Activated CD8-positive, alpha-beta T cell treated with anti-CD3 and anti-CD28 coated beads for 36 hours (primary cell): Measurements from ENCODE around the gene REN. TPM values are rescaled to one million over a fixed set of nuclear protein-coding genes. Genes with fewer than 3 reads are reported as not detected.
A peak's percentile ranks its signal among the peaks of the same experiment; 100 is the strongest.

Experiments used
- ATAC-seq: fragments of 200-7000 bp; cut with Tn5 transposase; one replicate; pipeline ENCODE4 v1.10.0; 2021; ENCODE audit warnings: mild to moderate bottlenecking, moderate library complexity
- CTCF ChIA-PET: fragments of 350-600 bp; sonication (Branson Sonifier 250); formaldehyde crosslinking; loops from one replicate; lab custom pipeline; 2021; ENCODE audit warnings: antibody characterized with exemption; lab: Charles Lee
- POLR2A ChIA-PET: fragments of 350-600 bp; sonication (Branson Sonifier 250); formaldehyde crosslinking; loops from one replicate; lab custom pipeline; 2021; ENCODE audit warnings: antibody characterized with exemption; lab: Charles Lee
- DNase-seq: peaks from one replicate; pipeline ENCODE4 v3.0.0-alpha.2; 2020
- H3K27ac Mint-ChIP-seq: one replicate; pipeline ENCODE4 v1.8.0; 2021; ENCODE audit warnings: mild to moderate bottlenecking, mixed read lengths
- H3K27me3 Mint-ChIP-seq: one replicate; pipeline ENCODE4 v1.8.0; 2021; ENCODE audit warnings: mixed read lengths
- H3K36me3 Mint-ChIP-seq: one replicate; pipeline ENCODE4 v1.8.0; 2021; ENCODE audit warnings: low read depth, mixed read lengths
- H3K4me1 Mint-ChIP-seq: one replicate; pipeline ENCODE4 v1.8.0; 2021; ENCODE audit warnings: low read depth, mixed read lengths
- H3K4me3 Mint-ChIP-seq: one replicate; pipeline ENCODE4 v1.8.0; 2021; ENCODE audit warnings: mild to moderate bottlenecking, moderate library complexity, mixed read lengths
- H3K9me3 Mint-ChIP-seq: one replicate; pipeline ENCODE4 v1.8.0; 2021; ENCODE audit warnings: mixed read lengths
- CTCF ChIP-seq: fragments of 200-600 bp; IDR thresholded peaks from one replicate; pipeline ENCODE4 v1.8.0; 2022; ENCODE audit warnings: antibody characterized with exemption, mild to moderate bottlenecking
- intact Hi-C: fragments of 100-400 bp; cut with micrococcal nuclease; formaldehyde crosslinking; loops from one replicate; pipeline ENCODE4 v1.10.0; 2022
- total RNA-seq, 2 experiments: library from RNA; stranded (reverse); gene quantifications; one replicate each; pipeline ENCODE4 v1.2.3, GENCODE V29; 2021

REN gene
- total RNA-seq, 2 experiments from 2014 or later = not detected

- Mint-ChIP-seq H3K4me3 (no peak overlapping the region), H3K4me1 (no peaks in the 10 kb centered on the region), H3K27me3 (peaks cover 3% of the 10 kb centered on the region), H3K36me3 (peaks cover 3% of the 10 kb centered on the region), H3K27ac (no peak overlapping the region), H3K9me3 (peaks cover 35% of the 10 kb centered on the region)
- DNase-seq (no peak), ATAC-seq (no peak)
- TF ChIP-seq CTCF = no peak
- POLR2A ChIA-PET = no interaction called here
- CTCF ChIA-PET = interaction anchor here (0.7 to 9.3 kb wide), 8 partner anchors 11 to 230 kb away, joined by 3 to 92 read pairs (median 5); partner anchors contain the start of gene PLEKHA6
- intact Hi-C loops = no loop called here
These were observed 1.6 kb upstream of the REN start for GRCh38 chr1:204167730-204168129.

GRCh38 chr1:204162494-204163074, 3.6 kb downstream of the REN start:
- H3K4me3 Mint-ChIP-seq = no peak overlapping the region
- peaks cover 2% of the 10 kb centered on the region for H3K4me1 Mint-ChIP-seq
- ATAC-seq = peak; percentile 98
- no peaks in the 10 kb centered on the region for H3K36me3 Mint-ChIP-seq
- ChIA-PET CTCF (interaction anchor here (0.6 to 9.3 kb wide), 47 partner anchors 8 to 339 kb away, joined by 3 to 92 read pairs (median 5); partner anchors contain the start of genes ETNK2, GOLT1A, KISS1 and PLEKHA6), POLR2A (interaction anchor here (0.7 kb wide), 1 partner anchor 665 kb away, joined by 3 read pairs; no protein-coding TSS in a partner anchor)
- peak; percentile 86 for DNase-seq
- H3K27me3 Mint-ChIP-seq = peaks cover 9% of the 10 kb centered on the region
- TF ChIP-seq CTCF = peak; percentile 96
- intact Hi-C loops = loop anchor here (1.0 to 2.0 kb wide), 2 partner anchors 44 to 201 kb away; no protein-coding TSS in a partner anchor
- H3K27ac Mint-ChIP-seq = no peak overlapping the region
- peaks cover 3% of the 10 kb centered on the region for H3K9me3 Mint-ChIP-seq

GRCh38 chr1:204161609-204162493, 4.3 kb downstream of the REN start:
- peaks cover 2% of the 10 kb centered on the region for H3K4me1 Mint-ChIP-seq
- no peak overlapping the region for H3K27ac Mint-ChIP-seq
- no peak for DNase-seq
- no peak for ATAC-seq
- H3K36me3 Mint-ChIP-seq = no peaks in the 10 kb centered on the region
- TF ChIP-seq CTCF = no peak
- intact Hi-C loops = loop anchor here (2.0 kb wide), 1 partner anchor 45 kb away; no protein-coding TSS in a partner anchor
- H3K27me3 Mint-ChIP-seq = peaks cover 6% of the 10 kb centered on the region
- ChIA-PET POLR2A (interaction anchor here (0.7 kb wide), 1 partner anchor 666 kb away, joined by 3 read pairs; no protein-coding TSS in a partner anchor), CTCF (interaction anchor here (1.0 to 9.3 kb wide), 33 partner anchors 10 to 248 kb away, joined by 3 to 92 read pairs (median 7); partner anchors contain the start of genes ETNK2, GOLT1A and PLEKHA6)
- no peak overlapping the region for H3K4me3 Mint-ChIP-seq
- no peaks in the 10 kb centered on the region for H3K9me3 Mint-ChIP-seq

- DNase-seq = no peak
- intact Hi-C loops = no loop called here
- no peaks in the 10 kb centered on the region for H3K36me3 Mint-ChIP-seq
- H3K27ac Mint-ChIP-seq = no peak overlapping the region
- H3K4me3 Mint-ChIP-seq = no peak overlapping the region
- TF ChIP-seq CTCF = no peak
- ChIA-PET CTCF (interaction anchor here (1.0 to 3.2 kb wide), 2 partner anchors 49 to 205 kb away, joined by 4 to 14 read pairs; no protein-coding TSS in a partner anchor), POLR2A (no interaction called here)
- no peaks in the 10 kb centered on the region for H3K9me3 Mint-ChIP-seq
- H3K4me1 Mint-ChIP-seq = peaks cover 2% of the 10 kb centered on the region
- H3K27me3 Mint-ChIP-seq = peaks cover 6% of the 10 kb centered on the region
- no peak for ATAC-seq
These were observed 8.2 kb downstream of the REN start for GRCh38 chr1:204157962-204158361.
